ENCODE data around the gene ATP2C1. TPM values are rescaled to one million over a fixed set of nuclear protein-coding genes. Genes with fewer than 3 reads are reported as not detected.
A peak's percentile ranks its signal among the peaks of the same experiment; 100 is the strongest.

ATP2C1 gene
- total and polyA plus RNA-seq, 9 of the 15 experiments (the other 6 are each of a cell fraction or from before 2014, with no cell fraction given), result 10.0 to 53.5 (median 27.9) TPM

DNA sequence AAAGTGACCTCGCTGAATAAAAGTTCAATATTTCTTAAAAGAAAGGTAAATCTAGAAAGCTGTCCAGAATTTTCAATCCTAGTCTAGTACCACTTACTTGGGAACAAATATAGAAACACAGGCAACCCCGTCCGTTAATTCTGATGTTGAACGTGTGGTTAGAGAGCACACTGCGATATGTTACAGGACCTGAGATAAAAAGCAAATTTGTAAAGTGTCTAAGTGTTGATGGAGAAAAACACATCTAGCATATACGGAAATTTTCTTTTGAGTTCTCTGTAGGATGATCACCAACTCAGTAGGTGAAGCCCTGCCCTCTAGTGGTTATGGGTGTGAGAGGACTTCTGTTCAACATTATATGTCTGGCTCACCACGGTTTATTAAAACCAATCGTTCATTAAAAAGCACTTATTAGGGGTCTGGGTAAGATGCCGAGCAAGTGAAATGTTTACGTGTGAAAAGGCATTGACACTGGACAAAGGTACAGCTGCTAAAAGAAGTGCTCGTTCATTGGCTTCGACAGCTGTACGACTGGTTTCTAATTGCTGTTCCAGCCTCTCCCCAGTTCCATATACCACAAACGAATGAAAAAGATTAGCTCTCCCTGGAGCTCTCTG lies 1.0 kb upstream of the ATP2C1 start (continued):
- TF ChIP-seq ETS2 (tag; IDR thresholded peaks at IDR 0.05; ENCODE audit: borderline replicate concordance, poor library complexity, severe bottlenecking) (no peak), BCOR (IDR thresholded peaks at IDR 0.05) (no peak), NCOA1 (IDR thresholded peaks at IDR 0.05; ENCODE audit: low read depth) (no peak), KDM1A (IDR thresholded peaks at IDR 0.05) (no peak), ZNF766 (CRISPR knock-in tag; conservative IDR thresholded peaks at IDR 0.05) (0 out of 2 replicates have a peak, but pooled peaks have one; percentile 50), SMC3 (conservative IDR thresholded peaks at IDR 0.05; ENCODE audit: insufficient read depth, low read depth, low read length) (peak; percentile 50), ZNF124 (CRISPR knock-in tag; IDR thresholded peaks at IDR 0.05) (no peak), SPI1 (IDR thresholded peaks at IDR 0.05; ENCODE audit: borderline replicate concordance, low read depth, low read length) (no peak), POLR2AphosphoS5 (IDR thresholded peaks at IDR 0.05; ENCODE audit: control insufficient read depth, insufficient read depth, low read depth, low read length) (0 out of 2 replicates have a peak, but pooled peaks have one; percentile 4), STAT5A (IDR thresholded peaks at IDR 0.05; ENCODE audit: borderline replicate concordance, low read length) (no peak), ZNF165 (CRISPR knock-in tag; IDR thresholded peaks at IDR 0.05; ENCODE audit: borderline replicate concordance) (no peak), ZNF224 (CRISPR knock-in tag; IDR thresholded peaks at IDR 0.05) (no peak), TEAD4 (IDR thresholded peaks at IDR 0.05; ENCODE audit: low read length) (no peak), TEAD4 (CRISPR knock-in tag; IDR thresholded peaks at IDR 0.05; ENCODE audit: borderline replicate concordance) (no peak), FOXK1 (CRISPR knock-in tag; IDR thresholded peaks at IDR 0.05; ENCODE audit: borderline replicate concordance) (no peak), ZNF584 (CRISPR knock-in tag; IDR thresholded peaks at IDR 0.05; ENCODE audit: low read depth) (no peak), PHF8 (IDR thresholded peaks at IDR 0.05; ENCODE audit: borderline replicate concordance, low read length) (no peak), KAT7 (CRISPR knock-in tag; IDR thresholded peaks at IDR 0.05; ENCODE audit: borderline replicate concordance) (0 out of 2 replicates have a peak, but pooled peaks have one; percentile 51), DACH1 (IDR thresholded peaks at IDR 0.05; ENCODE audit: partially characterized antibody) (peak; percentile 34), MEF2A (IDR thresholded peaks at IDR 0.05; ENCODE audit: control insufficient read depth, low read depth, low read length) (no peak)
- TF ChIP-seq, protein P1, sequence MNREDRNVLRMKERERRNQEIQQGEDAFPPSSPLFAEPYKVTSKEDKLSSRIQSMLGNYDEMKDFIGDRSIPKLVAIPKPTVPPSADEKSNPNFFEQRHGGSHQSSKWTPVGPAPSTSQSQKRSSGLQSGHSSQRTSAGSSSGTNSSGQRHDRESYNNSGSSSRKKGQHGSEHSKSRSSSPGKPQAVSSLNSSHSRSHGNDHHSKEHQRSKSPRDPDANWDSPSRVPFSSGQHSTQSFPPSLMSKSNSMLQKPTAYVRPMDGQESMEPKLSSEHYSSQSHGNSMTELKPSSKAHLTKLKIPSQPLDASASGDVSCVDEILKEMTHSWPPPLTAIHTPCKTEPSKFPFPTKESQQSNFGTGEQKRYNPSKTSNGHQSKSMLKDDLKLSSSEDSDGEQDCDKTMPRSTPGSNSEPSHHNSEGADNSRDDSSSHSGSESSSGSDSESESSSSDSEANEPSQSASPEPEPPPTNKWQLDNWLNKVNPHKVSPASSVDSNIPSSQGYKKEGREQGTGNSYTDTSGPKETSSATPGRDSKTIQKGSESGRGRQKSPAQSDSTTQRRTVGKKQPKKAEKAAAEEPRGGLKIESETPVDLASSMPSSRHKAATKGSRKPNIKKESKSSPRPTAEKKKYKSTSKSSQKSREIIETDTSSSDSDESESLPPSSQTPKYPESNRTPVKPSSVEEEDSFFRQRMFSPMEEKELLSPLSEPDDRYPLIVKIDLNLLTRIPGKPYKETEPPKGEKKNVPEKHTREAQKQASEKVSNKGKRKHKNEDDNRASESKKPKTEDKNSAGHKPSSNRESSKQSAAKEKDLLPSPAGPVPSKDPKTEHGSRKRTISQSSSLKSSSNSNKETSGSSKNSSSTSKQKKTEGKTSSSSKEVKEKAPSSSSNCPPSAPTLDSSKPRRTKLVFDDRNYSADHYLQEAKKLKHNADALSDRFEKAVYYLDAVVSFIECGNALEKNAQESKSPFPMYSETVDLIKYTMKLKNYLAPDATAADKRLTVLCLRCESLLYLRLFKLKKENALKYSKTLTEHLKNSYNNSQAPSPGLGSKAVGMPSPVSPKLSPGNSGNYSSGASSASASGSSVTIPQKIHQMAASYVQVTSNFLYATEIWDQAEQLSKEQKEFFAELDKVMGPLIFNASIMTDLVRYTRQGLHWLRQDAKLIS (CRISPR knock-in tag; IDR thresholded peaks at IDR 0.05), result peak; percentile 72; the same call in 1 of the 2 replicates
- TF ChIP-seq, protein P2, sequence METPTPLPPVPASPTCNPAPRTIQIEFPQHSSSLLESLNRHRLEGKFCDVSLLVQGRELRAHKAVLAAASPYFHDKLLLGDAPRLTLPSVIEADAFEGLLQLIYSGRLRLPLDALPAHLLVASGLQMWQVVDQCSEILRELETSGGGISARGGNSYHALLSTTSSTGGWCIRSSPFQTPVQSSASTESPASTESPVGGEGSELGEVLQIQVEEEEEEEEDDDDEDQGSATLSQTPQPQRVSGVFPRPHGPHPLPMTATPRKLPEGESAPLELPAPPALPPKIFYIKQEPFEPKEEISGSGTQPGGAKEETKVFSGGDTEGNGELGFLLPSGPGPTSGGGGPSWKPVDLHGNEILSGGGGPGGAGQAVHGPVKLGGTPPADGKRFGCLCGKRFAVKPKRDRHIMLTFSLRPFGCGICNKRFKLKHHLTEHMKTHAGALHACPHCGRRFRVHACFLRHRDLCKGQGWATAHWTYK (CRISPR knock-in tag; IDR thresholded peaks at IDR 0.05), result no peak
- TF ChIP-seq, protein P3, sequence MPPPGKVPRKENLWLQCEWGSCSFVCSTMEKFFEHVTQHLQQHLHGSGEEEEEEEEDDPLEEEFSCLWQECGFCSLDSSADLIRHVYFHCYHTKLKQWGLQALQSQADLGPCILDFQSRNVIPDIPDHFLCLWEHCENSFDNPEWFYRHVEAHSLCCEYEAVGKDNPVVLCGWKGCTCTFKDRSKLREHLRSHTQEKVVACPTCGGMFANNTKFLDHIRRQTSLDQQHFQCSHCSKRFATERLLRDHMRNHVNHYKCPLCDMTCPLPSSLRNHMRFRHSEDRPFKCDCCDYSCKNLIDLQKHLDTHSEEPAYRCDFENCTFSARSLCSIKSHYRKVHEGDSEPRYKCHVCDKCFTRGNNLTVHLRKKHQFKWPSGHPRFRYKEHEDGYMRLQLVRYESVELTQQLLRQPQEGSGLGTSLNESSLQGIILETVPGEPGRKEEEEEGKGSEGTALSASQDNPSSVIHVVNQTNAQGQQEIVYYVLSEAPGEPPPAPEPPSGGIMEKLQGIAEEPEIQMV (tag; conservative IDR thresholded peaks at IDR 0.05; ENCODE audit: low read depth), result no peak
